Airway epithelial cell (primary cell): ENCODE measurements around the gene KIF6. TPM values are rescaled to one million over a fixed set of nuclear protein-coding genes. Genes with fewer than 3 reads are reported as not detected.

Experiments
- total RNA-seq: library from RNA; depleted of rRNA; stranded (reverse); fragments of >200 nt; gene quantifications from 2 replicates; pipeline ENCODE4 v1.2.3, GENCODE V29; 2015

KIF6 gene
- total RNA-seq, result not detected in 2 replicates

GRCh38 chr6:39724787-39725631 is at the start of gene KIF6:
Gene KIF6, minus strand, starts transcription at chr6:39725408. Its CDS starts 98 bp downstream, at chr6:39725310.

GRCh38 chr6:39322306-39322850 is 402.8 kb downstream of the KIF6 start, which contains the start of gene KCNK16:
Gene KCNK16, minus strand, starts transcription at chr6:39322702. Its CDS starts 162 bp downstream, at chr6:39322540.

GRCh38 chr6:39314273-39314795 is 410.9 kb downstream of the KIF6 start, which contains the start of gene KCNK17:
Gene KCNK17, minus strand, starts transcription at chr6:39314419. Its CDS starts 99 bp downstream, at chr6:39314320.

Other genes with a start within 250 kb of the KIF6 start
- gene DAAM2, start 67.0 kb upstream of the KIF6 start, total RNA-seq, result under 0.01 and 1.9 TPM in 2 replicates
- 3.4 and 4.2 TPM in 2 replicates for gene MOCS1, start 209.1 kb upstream of the KIF6 start, total RNA-seq